A549 (cell line): ENCODE measurements around the gene CD164. TPM values are rescaled to one million over a fixed set of nuclear protein-coding genes. Genes with fewer than 3 reads are reported as not detected.

Experiments
- ATAC-seq, 2 experiments: fragments of 200-7000 bp in 1 of 2; fragments of >200 bp in 1 of 2; cut with Nextera tagmentation in 1 of 2; cut with Tn5 transposase in 1 of 2; 3 replicates each; pipeline versions ENCODE4 v1.8.0 to v1.9.1; 2018 to 2020; ENCODE audit warnings: mild to moderate bottlenecking in 1 of 2, moderate library complexity in 1 of 2
- CTCF ChIA-PET: fragments of 300-600 bp; sonication (Branson Sonifier 250); formaldehyde crosslinking; extraction: SDS; loops from one replicate; lab custom pipeline; 2021; ENCODE audit warnings: antibody characterized with exemption, inconsistent platforms; lab: Yijun Ruan, JAX
- POLR2A ChIA-PET: fragments of 350-600 bp; formaldehyde crosslinking; extraction: SDS; loops from one replicate; lab custom pipeline; 2021; ENCODE audit warnings: antibody characterized with exemption, inconsistent platforms; lab: Yijun Ruan, JAX
- DNase-seq, 2 experiments: peaks; one replicate each; pipeline versions ENCODE4 v3.0.0 to v3.0.0-alpha.2; 2011 to 2016; ENCODE audit warnings: low read depth in 1 of 2, low spot score in 1 of 2
- FAIRE-seq: peaks from 2 replicates; lab custom pipeline; 2011; peaks lifted over from hg19 to GRCh38; lab: Jason Lieb, UNC
- H3K27ac ChIP-seq, 2 experiments: fragments of >200 bp; sonication (Bioruptor Twin); formaldehyde crosslinking; 3 replicates each; pipeline ENCODE4 v1.5.1; 2016 to 2017
- H3K4me1 ChIP-seq: fragments of >200 bp; sonication (Bioruptor Twin); formaldehyde crosslinking; 3 replicates; pipeline ENCODE4 v1.6.1; 2016
- H3K4me2 ChIP-seq: fragments of >200 bp; sonication (Bioruptor Twin); formaldehyde crosslinking; 3 replicates; pipeline ENCODE4 v1.6.1; 2016
- H3K4me3 ChIP-seq: fragments of >200 bp; sonication (Bioruptor Twin); formaldehyde crosslinking; 3 replicates; pipeline ENCODE4 v1.5.1; 2016
- H3K9me3 ChIP-seq: fragments of >200 bp; sonication (Bioruptor Twin); formaldehyde crosslinking; 3 replicates; pipeline ENCODE4 v1.6.1; 2016
- BHLHE40 ChIP-seq: IDR thresholded peaks from 2 replicates; pipeline ENCODE4 v1.6.1; 2012; ENCODE audit warnings: low read depth, low read length, inconsistent platforms
- CBX2 ChIP-seq: fragments of 200-600 bp; sonication (generic); IDR thresholded peaks from 2 replicates; pipeline ENCODE4 v1.6.1; 2016; ENCODE audit warnings: low read depth, mild to moderate bottlenecking, borderline replicate concordance
- CHD2 ChIP-seq: fragments of 150-350 bp; IDR thresholded peaks from 2 replicates; pipeline ENCODE4 v1.6.1; 2014; ENCODE audit warnings: low read length; ENCODE audit not compliant: partially characterized antibody
- E2F6 ChIP-seq: IDR thresholded peaks from 2 replicates; pipeline ENCODE4 v1.6.1; 2012; ENCODE audit warnings: low read depth, borderline replicate concordance
- EHMT2 ChIP-seq: fragments of 200-600 bp; sonication (generic); IDR thresholded peaks from 2 replicates; pipeline ENCODE4 v1.6.1; 2016; ENCODE audit warnings: antibody characterized with exemption, low read depth, mild to moderate bottlenecking, moderate library complexity
- ELK1 ChIP-seq: fragments of 150-350 bp; IDR thresholded peaks from 2 replicates; pipeline ENCODE4 v1.6.1; 2014; ENCODE audit warnings: low read depth, mild to moderate bottlenecking, low read length
- ESRRA ChIP-seq: fragments of 150-350 bp; IDR thresholded peaks from 2 replicates; pipeline ENCODE4 v1.6.1; 2014; ENCODE audit warnings: mild to moderate bottlenecking, low read length, borderline replicate concordance
- GATA3 ChIP-seq: IDR thresholded peaks from 2 replicates; pipeline ENCODE4 v1.6.1; 2012; ENCODE audit warnings: borderline replicate concordance
- HDAC2 ChIP-seq: fragments of 200-600 bp; sonication (generic); IDR thresholded peaks from 2 replicates; pipeline ENCODE4 v1.6.1; 2016
- HOXB5 ChIP-seq: fragments of 250-450 bp; sonication (Bioruptor Pico); IDR thresholded peaks from 2 replicates; pipeline ENCODE4 v1.5.0; 2020; ENCODE audit warnings: mild to moderate bottlenecking, moderate library complexity
- MAZ ChIP-seq: fragments of 150-350 bp; IDR thresholded peaks from 2 replicates; pipeline ENCODE4 v1.6.1; 2014; ENCODE audit warnings: antibody characterized with exemption, low read depth, low read length, borderline replicate concordance
- MYC ChIP-seq: IDR thresholded peaks from 2 replicates; pipeline ENCODE4 v1.6.1; 2012; ENCODE audit warnings: mild to moderate bottlenecking, inconsistent platforms, low read length, improper control_type of control experiment, borderline replicate concordance
- NPAS2 ChIP-seq: fragments of 250-450 bp; sonication (Bioruptor Pico); IDR thresholded peaks from 2 replicates; pipeline ENCODE4 v1.8.0; 2022; ENCODE audit warnings: mild to moderate bottlenecking, moderate library complexity, borderline replicate concordance
- NR3C1 ChIP-seq: fragments of >200 bp; sonication (Bioruptor Twin); formaldehyde crosslinking; IDR thresholded peaks from 3 replicates; pipeline ENCODE4 v1.6.1; 2017
- POLR2A ChIP-seq: IDR thresholded peaks from 2 replicates; pipeline ENCODE4 v1.6.1; 2012; ENCODE audit warnings: mild to moderate bottlenecking, low read length
- RAD21 ChIP-seq, 2 experiments: fragments of >200 bp in 1 of 2; sonication (Bioruptor Twin) in 1 of 2; formaldehyde crosslinking in 1 of 2; IDR thresholded peaks in 1 of 2; conservative IDR thresholded peaks in 1 of 2; 2 replicates in 1 of 2; 3 replicates in 1 of 2; pipeline ENCODE4 v1.6.1; 2012 to 2018; ENCODE audit warnings: inconsistent platforms in 1 of 2
- RCOR1 ChIP-seq: fragments of 150-350 bp; IDR thresholded peaks from 2 replicates; pipeline ENCODE4 v1.6.1; 2014; ENCODE audit warnings: antibody characterized with exemption, low read length, low read depth
- RFX5 ChIP-seq: fragments of 450-650 bp; IDR thresholded peaks from 2 replicates; pipeline ENCODE4 v1.7.1; 2014; ENCODE audit warnings: antibody characterized with exemption, mild to moderate bottlenecking, moderate library complexity
- RNF2 ChIP-seq: fragments of 200-600 bp; sonication (generic); IDR thresholded peaks from 2 replicates; pipeline ENCODE4 v1.6.1; 2016; ENCODE audit warnings: low read depth, mild to moderate bottlenecking, antibody characterized with exemption, moderate library complexity, borderline replicate concordance
- SMC3 ChIP-seq: fragments of >200 bp; sonication (Bioruptor Twin); formaldehyde crosslinking; IDR thresholded peaks from 3 replicates; pipeline ENCODE4 v1.6.1; 2018; ENCODE audit warnings: inconsistent platforms
- SREBF2 ChIP-seq: fragments of 450-650 bp; IDR thresholded peaks from 2 replicates; pipeline ENCODE4 v1.6.1; 2014; ENCODE audit warnings: mild to moderate bottlenecking, moderate library complexity
- ZFP36 ChIP-seq: fragments of 450-650 bp; IDR thresholded peaks from 2 replicates; pipeline ENCODE4 v1.6.1; 2014; ENCODE audit warnings: borderline replicate concordance; ENCODE audit not compliant: partially characterized antibody
- WGBS: methylation state at CpG from one replicate; pipeline ENCODE4 v1.1.6; 2017; ENCODE audit errors: missing lambda C conversion rate; 5-methylcytosine and 5-hydroxymethylcytosine counted together
- polyA plus RNA-seq, 4 experiments: library from polyadenylated mRNA; depleted of rRNA in 3 of 4; stranded (reverse); fragments of >200 nt; fragmentation: RNase III in 1 of 4; extraction: RNeasy Plus Mini Kit Qiagen cat#74134 plus additional on column Dnase treatment in 1 of 4; gene quantifications; 2 replicates in 3 of 4; 3 replicates in 1 of 4; pipeline ENCODE4 v1.2.3, GENCODE V29; 2011 to 2017
- TF ChIP-seq, protein P1 (sequence below): IDR thresholded peaks from 2 replicates; pipeline ENCODE4 v1.6.1; 2012
- TF ChIP-seq, protein P2 (sequence below): fragments of 450-650 bp; IDR thresholded peaks from 2 replicates; pipeline ENCODE4 v1.6.1; 2014; ENCODE audit warnings: antibody characterized with exemption
- TF ChIP-seq, protein P3 (sequence below): fragments of >200 bp; sonication (Bioruptor Twin); formaldehyde crosslinking; IDR thresholded peaks from 3 replicates; pipeline ENCODE4 v1.6.1; 2016
- TF ChIP-seq, protein P4 (sequence below): fragments of >200 bp; sonication (Bioruptor Twin); formaldehyde crosslinking; IDR thresholded peaks from 3 replicates; pipeline ENCODE4 v1.5.1; 2016

CD164 gene
- polyA plus RNA-seq, 2 of the 4 experiments (the other 2 are of a cell fraction): 91.1 to 174 TPM

- H3K4me1 ChIP-seq: peaks cover 34% of the 10 kb centered on the region; the same call in 2 of the 3 replicates
- peak overlapping the region; percentile 78 for H3K4me2 ChIP-seq
- WGBS: 21% methylated on average over 5 of the region's 5 CpGs
- no peak for FAIRE-seq
- no peaks in the 10 kb centered on the region for H3K9me3 ChIP-seq
- H3K27ac ChIP-seq: peak overlapping the region; percentile 97 to 100
- ATAC-seq: no peak
- H3K4me3 ChIP-seq: peak overlapping the region; percentile 97
- no peak for DNase-seq
- POLR2A ChIA-PET: interaction anchor here (0.9 to 2.5 kb wide), 5 partner anchors 22 to 302 kb away, joined by 4 to 17 read pairs (median 7); partner anchors contain the start of genes CEP57L1, PPIL6, SESN1 and SMPD2
- TF ChIP-seq MAZ: no peak
- no peak for TF ChIP-seq CBX2
- no peak for TF ChIP-seq ZFP36
- no peak for TF ChIP-seq RFX5
- CTCF ChIA-PET: interaction anchor here (0.6 to 5.0 kb wide), 21 partner anchors 10 to 288 kb away, joined by 3 to 50 read pairs (median 4); partner anchors contain the start of genes CEP57L1, PPIL6 and SMPD2
Observed at GRCh38 chr6:109383438-109383940, 1.2 kb upstream of the CD164 start.

GRCh38 chr6:109382576-109383437 lies 540 bp upstream of the CD164 start:
- ChIA-PET POLR2A (interaction anchor here (0.6 to 2.5 kb wide), 7 partner anchors 11 to 825 kb away, joined by 3 to 17 read pairs (median 4); partner anchors contain the start of genes CEP57L1, PPIL6, SESN1 and SMPD2), CTCF (interaction anchor here (0.6 to 5.0 kb wide), 19 partner anchors 11 to 287 kb away, joined by 3 to 50 read pairs (median 4); partner anchors contain the start of genes CEP57L1, PPIL6 and SMPD2)
- Histone ChIP-seq H3K4me1 (peaks cover 34% of the 10 kb centered on the region; the same call in 2 of the 3 replicates), H3K9me3 (no peaks in the 10 kb centered on the region), H3K4me2 (peak overlapping the region; percentile 78), H3K4me3 (peak overlapping the region; percentile 97), H3K27ac (peak overlapping the region; percentile 97 to 100)
- DNase-seq: peak; percentile 84 to 94
- WGBS: 1% methylated on average over 23 of the region's 42 CpGs
- peak; percentile 90 to 92 for ATAC-seq
- FAIRE-seq: no peak
- TF ChIP-seq HOXB5 (CRISPR knock-in tag): no peak
- TF ChIP-seq CBX2: no peak
- TF ChIP-seq, protein P1, sequence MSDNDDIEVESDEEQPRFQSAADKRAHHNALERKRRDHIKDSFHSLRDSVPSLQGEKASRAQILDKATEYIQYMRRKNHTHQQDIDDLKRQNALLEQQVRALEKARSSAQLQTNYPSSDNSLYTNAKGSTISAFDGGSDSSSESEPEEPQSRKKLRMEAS: peak; percentile 89; the same call in 1 of the 2 replicates
- TF ChIP-seq ELK1: no peak
- TF ChIP-seq MYC: peak; percentile 85
- TF ChIP-seq ESRRA: no peak
- TF ChIP-seq SMC3: peak; percentile 63
- TF ChIP-seq E2F6: peak; percentile 44; the same call in 1 of the 2 replicates
- TF ChIP-seq EHMT2: no peak
- no peak for TF ChIP-seq BHLHE40
- TF ChIP-seq RNF2: no peak
- no peak for TF ChIP-seq NR3C1
- TF ChIP-seq RAD21 (conservative IDR thresholded peaks at IDR 0.05 in 1 of 2, IDR thresholded peaks at IDR 0.05 in 1 of 2): peak; percentile 63 to 70
- TF ChIP-seq NPAS2 (CRISPR knock-in tag): no peak
- TF ChIP-seq HDAC2: no peak
- TF ChIP-seq GATA3: peak; percentile 75
- TF ChIP-seq, protein P2, sequence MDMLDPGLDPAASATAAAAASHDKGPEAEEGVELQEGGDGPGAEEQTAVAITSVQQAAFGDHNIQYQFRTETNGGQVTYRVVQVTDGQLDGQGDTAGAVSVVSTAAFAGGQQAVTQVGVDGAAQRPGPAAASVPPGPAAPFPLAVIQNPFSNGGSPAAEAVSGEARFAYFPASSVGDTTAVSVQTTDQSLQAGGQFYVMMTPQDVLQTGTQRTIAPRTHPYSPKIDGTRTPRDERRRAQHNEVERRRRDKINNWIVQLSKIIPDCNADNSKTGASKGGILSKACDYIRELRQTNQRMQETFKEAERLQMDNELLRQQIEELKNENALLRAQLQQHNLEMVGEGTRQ: peak; percentile 95
- TF ChIP-seq, protein P3, sequence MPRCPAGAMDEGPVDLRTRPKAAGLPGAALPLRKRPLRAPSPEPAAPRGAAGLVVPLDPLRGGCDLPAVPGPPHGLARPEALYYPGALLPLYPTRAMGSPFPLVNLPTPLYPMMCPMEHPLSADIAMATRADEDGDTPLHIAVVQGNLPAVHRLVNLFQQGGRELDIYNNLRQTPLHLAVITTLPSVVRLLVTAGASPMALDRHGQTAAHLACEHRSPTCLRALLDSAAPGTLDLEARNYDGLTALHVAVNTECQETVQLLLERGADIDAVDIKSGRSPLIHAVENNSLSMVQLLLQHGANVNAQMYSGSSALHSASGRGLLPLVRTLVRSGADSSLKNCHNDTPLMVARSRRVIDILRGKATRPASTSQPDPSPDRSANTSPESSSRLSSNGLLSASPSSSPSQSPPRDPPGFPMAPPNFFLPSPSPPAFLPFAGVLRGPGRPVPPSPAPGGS: 0 out of 3 replicates have a peak, but pooled peaks have one; percentile 41
- TF ChIP-seq CHD2: peak; percentile 6
- TF ChIP-seq, protein P4, sequence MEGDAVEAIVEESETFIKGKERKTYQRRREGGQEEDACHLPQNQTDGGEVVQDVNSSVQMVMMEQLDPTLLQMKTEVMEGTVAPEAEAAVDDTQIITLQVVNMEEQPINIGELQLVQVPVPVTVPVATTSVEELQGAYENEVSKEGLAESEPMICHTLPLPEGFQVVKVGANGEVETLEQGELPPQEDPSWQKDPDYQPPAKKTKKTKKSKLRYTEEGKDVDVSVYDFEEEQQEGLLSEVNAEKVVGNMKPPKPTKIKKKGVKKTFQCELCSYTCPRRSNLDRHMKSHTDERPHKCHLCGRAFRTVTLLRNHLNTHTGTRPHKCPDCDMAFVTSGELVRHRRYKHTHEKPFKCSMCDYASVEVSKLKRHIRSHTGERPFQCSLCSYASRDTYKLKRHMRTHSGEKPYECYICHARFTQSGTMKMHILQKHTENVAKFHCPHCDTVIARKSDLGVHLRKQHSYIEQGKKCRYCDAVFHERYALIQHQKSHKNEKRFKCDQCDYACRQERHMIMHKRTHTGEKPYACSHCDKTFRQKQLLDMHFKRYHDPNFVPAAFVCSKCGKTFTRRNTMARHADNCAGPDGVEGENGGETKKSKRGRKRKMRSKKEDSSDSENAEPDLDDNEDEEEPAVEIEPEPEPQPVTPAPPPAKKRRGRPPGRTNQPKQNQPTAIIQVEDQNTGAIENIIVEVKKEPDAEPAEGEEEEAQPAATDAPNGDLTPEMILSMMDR: peak; percentile 68
- no peak for TF ChIP-seq POLR2A
- TF ChIP-seq SREBF2: no peak
- no peak for TF ChIP-seq RCOR1
- TF ChIP-seq, all 56 proteins: peak for 10
